Measurements from ENCODE around the gene LRRC63.
A peak's percentile ranks its signal among the peaks of the same experiment; 100 is the strongest.
"Not testable (repeated sequence)": the region's sequence is repeated elsewhere in the genome, so short reads cannot be mapped to it uniquely, and the experiment has no call there.

The LRRC63 gene

DNA sequence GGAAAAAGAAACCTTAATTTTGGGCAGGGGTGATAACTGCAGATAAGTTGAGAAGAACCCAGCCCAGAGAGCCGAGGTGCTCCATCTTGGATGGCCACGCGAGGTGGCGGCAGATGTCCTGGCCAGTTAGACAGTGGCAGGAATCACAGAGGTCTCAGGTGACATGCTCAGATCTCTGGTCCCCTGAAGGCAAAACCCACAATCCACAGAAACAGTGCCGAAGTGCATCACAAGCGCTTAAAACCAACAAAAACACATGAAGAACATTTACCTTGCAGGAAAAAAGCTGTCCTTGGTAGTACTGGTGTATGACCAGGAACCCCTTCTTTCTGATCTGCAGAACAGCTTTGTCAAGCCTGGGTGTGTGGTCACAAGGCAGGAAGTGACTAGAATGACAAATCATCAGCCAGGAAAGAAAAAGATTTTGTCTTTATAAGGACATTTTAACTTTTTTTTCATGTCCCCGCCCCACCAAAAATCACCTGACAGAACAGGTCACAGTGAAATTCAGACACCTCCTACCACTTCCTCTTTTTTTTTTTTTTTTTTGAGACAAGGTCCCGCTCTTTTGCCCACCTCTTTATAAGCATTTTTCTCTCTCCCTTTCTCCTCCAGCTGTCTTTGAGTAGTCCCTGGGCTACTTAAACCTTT lies 29.8 kb upstream of the LRRC63 start, which contains the start of gene LCP1:
LCP1 (minus strand) TSS at position 338 of the 651 bp plus-strand sequence. CDS start 22,515 bp downstream, outside the sequence.
- peak; percentile 48 for DNase-seq

- DNase-seq: no peak
These were observed 29.2 kb upstream of the LRRC63 start for GRCh38 chr13:46182491-46182877.

DNA sequence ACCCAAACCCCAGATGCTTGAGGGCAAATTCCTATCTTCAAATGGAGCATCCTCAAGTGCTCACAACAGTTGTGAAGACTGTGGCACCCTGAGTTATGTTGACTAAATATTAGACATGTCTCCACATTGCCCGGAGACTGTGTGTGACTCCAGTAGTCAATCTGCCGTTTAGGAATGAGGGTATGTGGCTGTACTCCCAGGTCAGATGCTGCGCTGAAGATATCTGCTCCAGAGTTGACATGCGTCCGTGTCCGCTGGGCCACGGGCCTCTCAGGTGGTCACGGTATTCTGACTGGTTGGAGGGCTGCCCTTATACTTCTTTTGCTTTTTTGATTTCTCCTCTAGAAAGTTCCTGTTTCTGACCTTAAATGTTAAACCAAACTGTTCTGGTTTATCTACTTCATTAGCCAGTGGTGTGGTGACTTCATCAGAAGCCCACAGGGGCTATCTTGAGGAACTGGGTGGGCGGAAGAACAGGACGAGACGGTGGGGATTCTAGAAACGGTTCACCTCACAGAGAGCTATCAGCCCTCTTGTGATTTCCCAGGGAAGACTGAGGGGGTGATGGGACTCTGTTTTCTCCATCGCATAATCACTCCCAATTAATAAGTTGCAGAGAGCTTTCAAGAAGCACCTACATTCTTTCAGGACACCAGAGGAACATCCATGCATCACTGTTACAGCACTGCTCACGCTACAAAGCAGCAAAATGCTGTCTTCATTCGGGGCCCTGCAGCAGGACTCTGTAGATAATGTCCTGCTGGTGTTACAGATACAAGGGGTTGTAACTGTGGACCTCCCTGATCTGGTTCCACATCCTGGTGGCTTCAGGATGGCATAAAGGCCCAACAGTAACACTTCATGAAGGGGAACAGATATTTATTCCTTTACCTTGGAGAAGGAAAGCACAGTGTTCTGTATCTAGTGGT lies 28.4 kb upstream of the LRRC63 start:
- DNase-seq: no peak

DNA sequence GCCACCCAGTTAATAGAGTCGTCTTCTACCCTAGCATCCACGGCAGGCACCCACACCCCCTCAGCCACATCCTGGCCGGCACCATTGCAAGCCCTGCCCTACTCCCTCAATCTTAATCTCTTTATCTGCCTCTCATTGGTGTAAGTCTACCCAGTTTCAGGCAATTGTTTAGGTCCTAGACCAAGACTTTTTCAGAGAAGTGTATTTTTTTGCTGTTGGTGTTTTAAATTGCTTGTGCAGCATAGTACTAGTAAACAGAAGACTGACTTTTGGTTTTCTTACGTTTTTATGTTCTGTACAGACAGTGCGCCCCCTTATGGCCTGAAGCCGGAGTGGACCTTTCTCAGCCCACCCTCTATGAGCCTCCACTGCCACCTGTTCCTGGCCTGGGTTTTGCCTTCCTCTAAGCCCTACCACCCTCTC lies 27.4 kb upstream of the LRRC63 start:
- peak; percentile 71 for DNase-seq

DNA sequence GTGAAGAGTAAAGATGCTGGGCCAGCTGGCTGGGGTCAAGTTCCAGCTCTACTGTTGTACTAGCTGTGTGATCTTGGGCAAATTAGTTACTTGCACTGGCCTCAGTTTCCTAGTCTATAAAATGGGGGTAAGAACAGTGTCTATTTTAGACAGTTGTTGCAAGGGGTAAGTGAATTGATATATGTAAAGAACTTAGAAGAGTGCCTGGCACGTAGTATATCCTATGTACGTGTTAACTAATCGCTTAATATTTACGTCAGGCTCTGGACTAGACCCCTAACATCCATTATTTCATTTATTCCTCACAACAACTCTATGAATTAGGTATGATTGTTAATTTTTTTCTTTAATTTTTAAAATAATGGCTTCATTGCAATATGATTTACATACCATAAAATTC lies 26.1 kb upstream of the LRRC63 start:
- no peak for DNase-seq

GRCh38 chr13:46192412-46192811 lies 19.3 kb upstream of the LRRC63 start:
- DNase-seq: no peak

DNA sequence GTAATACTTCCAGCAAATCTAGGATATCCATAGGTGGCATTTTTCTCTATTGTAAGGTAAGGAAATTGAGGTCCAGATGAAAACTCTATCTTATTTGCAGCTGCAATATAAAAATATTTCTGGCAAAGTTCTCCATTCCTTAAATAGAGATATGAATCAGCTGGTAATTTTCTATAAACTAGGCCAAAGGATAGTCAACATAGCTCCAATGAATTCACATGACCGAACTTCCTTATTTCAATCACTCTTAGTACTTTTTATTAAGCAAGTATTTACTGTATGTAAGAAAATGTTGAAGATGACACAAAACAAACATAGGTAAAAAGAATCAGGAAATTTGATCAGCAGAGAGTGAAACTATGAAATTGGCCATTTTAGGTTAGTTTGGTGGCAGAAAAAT lies 16.7 kb upstream of the LRRC63 start:
- no peak for DNase-seq

DNA sequence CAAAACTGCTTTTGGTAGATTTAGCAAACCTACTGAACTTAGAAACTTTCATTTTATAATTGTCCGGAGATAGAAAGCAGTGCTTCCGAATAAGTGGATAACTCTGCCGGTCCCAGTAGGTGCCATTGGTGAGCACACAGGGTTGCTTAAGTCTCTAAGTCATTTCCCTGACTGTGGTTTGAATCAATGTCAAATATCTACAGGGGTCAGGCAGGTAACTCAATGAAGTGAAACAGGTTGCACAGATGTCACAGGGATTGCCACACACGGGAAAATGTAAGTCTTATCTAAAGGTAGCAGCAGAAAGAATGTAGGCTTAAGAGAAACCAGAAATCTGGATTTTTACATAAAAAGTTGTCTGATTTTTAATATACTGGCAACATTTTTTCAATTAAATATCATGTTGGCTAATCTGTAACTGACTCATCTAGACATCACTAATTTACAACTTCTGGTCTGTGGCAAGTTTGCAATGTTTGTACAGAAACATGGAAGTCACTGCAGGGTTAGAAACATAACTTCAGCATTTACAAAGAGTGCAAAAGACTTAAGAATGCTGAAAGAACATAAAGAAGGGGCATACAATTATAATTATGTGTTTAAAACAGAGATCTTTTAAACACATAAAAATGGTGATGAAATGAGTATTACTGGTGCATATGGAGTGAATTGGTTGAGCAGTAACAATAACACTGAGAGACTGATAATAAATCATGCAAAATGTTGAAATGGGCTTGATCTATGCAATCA lies 14.3 kb upstream of the LRRC63 start:
- DNase-seq: no peak

DNA sequence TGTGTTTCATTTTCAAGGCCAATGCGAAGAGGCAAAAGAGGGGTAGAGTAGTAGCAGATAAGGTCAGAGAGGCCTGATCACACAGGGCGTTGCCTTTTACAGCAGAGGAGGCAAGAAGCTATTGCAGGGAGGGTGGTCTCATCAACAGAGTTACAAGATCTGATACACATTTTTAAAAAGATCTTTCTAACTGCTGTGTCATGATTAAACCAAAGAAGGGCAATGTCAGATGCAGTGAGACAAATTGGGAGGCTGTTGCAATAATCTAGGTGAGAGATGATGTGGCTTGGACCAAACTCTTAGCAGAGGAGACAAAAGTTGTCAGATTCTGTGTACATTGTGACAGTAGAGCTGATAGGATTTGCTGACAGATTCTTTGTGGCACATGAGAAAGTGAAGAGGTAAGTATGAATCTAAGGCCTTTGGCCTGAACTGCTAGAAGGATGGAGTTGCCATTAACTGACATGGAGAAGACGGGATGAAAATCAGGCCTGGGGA lies 13.0 kb upstream of the LRRC63 start:
- DNase-seq: no peak

GRCh38 chr13:46202188-46202795 lies 9.4 kb upstream of the LRRC63 start:
- DNase-seq: no peak

DNA sequence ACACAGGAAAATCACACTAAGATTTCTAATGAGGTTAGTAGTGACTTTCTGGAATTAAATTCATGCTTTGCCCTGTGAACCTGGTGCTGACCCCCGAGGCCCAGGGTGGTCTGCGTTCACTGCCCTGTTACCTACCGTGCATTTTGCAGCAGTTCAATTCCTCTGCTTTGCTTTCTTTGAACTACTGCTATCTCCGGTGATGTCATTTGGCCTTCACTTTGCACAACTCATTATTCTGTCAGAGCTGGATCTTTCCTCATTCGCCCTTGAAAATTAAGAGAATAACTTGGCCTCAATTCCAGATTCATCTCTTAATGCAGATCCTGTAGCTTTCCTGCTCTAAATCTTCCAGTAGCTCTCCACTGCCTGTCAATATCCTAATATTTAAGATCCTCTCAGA lies 8.8 kb upstream of the LRRC63 start:
- DNase-seq: no peak

GRCh38 chr13:46206143-46206542 lies 5.6 kb upstream of the LRRC63 start:
- DNase-seq: no peak

DNA sequence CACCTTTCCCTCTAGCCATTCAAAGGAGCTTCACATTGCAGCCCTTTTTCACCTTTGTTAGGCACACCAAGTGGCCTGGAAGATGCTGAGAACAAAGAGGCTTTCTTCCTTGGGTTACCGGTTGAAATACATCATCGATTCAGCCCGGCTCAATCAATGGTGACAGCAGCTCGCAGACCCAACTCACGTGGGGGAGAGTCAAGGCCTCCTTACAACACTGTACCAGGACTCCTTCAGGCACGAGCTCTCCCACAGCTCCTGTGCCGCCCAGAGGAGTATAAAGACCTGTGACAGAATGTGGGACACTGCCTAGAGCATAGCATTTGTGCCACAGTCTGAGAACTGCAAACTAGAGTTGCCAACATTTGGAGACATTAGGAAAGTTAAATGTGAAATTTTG lies 3.9 kb upstream of the LRRC63 start:
- no peak for DNase-seq

GRCh38 chr13:46210362-46211083 lies 1.2 kb upstream of the LRRC63 start:
- DNase-seq: no peak

GRCh38 chr13:46211116-46211482 lies 629 bp upstream of the LRRC63 start:
- no peak for DNase-seq

GRCh38 chr13:46213242-46213641 lies 1.5 kb downstream of the LRRC63 start:
- DNase-seq: no peak

DNA sequence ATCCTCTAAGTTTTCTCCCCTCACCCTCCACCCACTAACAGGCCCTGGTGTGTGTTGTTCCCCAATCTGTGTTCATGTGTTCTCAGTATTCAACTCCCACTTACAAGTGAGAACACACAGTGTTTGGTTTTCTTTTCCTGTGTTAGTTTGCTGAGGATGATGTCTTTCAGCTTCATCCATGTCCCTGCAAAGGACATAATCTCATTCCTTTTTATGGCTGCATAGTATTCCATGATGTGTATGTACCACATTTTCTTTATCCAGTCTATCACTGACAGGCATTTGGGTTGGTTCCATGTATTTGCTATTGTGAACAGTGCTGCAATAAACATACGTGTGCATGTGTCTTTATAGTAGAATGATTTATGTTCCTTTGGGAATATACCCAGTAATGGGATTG lies 3.0 kb downstream of the LRRC63 start:
- DNase-seq: not testable (repeated sequence)

DNA sequence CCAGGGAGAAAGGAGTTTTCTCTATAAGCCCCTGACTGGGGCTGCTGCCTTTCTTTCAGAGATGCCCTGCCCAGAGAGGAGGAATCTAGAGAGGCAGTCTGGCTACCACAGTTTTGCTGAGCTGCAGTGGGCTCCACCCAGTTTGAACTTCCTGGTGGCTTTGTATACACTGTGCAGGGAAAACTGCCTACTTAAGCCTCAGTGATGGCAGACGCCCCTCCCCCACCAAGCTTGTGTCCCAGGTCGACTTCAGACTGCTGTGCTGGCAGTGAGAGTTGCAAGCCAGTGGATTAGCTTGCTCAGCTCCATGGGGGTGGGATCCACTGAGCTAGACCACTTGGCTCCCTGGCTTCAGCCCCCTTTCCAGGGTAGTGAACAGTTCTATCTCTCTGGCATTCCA lies 8.5 kb downstream of the LRRC63 start:
- not testable (repeated sequence) for DNase-seq

GRCh38 chr13:46229251-46229650 lies 17.5 kb downstream of the LRRC63 start:
- DNase-seq: no peak

GRCh38 chr13:46232281-46232680 lies 20.6 kb downstream of the LRRC63 start:
- no peak for DNase-seq

- DNase-seq: no peak
These were observed 23.6 kb downstream of the LRRC63 start for GRCh38 chr13:46235286-46235685.

DNA sequence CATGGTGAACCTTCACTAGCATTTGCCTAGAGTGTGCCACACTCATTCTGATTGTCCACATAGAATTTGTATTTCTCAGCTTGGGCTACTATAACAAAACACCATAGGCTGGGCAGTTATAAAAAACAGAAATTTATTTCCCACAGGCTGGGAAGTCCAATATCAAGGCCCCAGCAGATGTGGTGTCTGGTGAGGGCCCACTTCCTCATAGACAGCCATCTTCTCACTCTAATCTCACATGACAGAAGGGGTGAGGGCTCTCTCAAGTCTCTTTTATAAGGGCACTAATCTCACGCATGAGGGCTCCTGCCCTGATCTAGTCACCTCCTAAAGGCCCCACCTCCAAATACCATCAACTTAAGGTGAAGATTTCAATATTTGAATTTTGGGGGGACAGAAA lies 53.6 kb downstream of the LRRC63 start:
- DNase-seq: no peak
